Measurements from ENCODE around the gene VTN. TPM values are rescaled to one million over a fixed set of nuclear protein-coding genes. Genes with fewer than 3 reads are reported as not detected.

Gene VTN
- total RNA-seq, 1 donor from 2014 or later: 48.2 TPM

DNA sequence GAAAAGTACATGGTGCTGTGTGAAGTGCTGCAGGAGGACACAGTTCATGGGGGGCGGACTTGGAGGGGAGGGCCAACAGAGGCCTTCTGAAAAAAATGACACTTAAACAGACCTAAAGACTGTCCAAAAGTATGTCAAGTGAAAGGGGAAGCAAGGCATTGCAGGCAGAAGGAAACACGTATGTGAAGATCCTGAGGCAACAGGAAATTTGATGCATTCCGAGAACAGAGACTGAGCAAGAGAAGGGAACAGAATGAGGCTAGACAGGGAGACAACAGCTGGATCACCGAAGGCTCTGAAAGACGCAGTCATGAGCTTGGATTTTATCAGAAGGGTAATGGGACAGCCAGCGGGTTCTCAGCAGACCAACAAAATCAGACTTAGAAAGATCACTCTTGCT lies 35.9 kb downstream of the VTN start:
- DNase-seq (ENCODE audit: low spot score): no peak
- intact Hi-C loops (cut with DNase I): no loop called here

DNA sequence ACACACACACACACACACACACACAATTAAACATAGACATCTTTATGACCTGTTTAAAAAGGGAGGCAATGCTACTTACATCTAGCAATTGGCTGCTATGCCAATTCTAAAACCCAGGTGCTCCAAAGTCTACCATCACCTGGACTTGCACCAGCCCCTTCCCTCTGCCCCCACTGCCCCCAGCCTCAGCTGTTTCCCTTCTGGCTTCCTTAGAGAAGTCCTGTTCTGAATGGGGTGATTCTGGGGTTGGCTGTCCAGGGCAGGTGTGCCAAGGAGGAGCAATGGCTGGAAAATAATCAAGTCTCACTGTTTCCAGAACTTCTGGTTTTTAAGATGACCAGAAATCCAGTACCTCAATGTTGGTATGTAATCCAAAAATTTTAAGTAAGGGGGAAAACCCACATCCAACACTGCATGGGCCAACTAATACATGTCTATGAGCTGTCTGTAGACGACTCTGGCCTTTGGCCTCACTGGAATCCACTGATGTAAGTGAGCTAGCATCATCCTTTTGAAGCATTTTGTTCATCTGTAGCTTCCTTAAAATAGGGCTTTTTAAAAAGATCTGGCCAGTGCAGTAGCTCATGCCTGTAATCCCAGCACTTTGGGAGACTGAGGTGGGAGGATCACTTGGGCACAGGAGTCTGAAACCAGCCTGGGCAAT lies 36.9 kb downstream of the VTN start:
- intact Hi-C loops (cut with DNase I): no loop called here
- no peak for DNase-seq (ENCODE audit: low spot score)

DNA sequence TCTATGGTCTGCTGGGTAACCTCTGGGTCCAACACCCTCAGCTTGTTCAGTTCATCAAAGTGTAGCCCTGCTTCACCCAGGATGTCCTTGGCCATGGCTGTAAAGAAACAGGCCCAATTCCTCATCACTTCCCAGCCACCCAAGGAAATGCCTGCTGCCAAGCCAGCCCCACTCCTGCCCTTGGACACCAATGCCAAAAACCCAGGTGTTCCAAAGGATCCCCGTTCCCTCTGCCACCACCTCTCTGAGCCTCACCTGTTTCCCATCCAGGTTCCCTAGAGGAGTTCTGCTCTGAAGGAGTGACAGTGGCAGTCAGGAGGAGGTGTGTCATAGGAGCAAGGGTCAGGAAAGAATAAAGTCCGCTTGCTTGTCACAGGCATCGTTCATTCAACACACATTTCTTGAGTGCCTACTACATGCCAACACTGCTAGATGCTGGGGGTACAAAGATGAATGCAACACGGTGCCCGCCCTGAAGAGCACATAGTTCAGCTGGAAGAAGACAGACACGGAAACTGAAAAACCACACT lies 38.2 kb downstream of the VTN start:
- DNase-seq (ENCODE audit: low spot score): no peak
- intact Hi-C loops (cut with DNase I): no loop called here

DNA sequence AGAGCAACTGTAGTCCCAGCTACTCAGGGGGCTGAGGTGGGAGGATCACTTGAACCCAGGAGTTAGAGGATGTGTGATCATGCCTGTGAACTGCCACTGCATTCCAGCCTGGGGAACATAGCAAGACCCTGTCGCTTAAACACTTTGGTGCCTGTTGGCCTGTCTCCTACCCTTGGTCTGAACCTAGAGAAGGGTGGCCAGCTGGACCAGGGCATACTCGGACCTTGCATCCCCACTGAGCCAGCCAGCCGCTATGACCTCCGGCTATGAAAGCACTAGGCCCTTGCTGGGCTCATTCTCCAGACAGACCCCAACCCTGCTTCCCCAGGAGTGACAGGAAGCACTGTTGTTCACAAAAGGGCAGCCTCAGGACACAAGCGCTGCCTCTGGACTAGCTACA lies 39.4 kb downstream of the VTN start:
- intact Hi-C loops (cut with DNase I): no loop called here
- no peak for DNase-seq (ENCODE audit: low spot score)

DNA sequence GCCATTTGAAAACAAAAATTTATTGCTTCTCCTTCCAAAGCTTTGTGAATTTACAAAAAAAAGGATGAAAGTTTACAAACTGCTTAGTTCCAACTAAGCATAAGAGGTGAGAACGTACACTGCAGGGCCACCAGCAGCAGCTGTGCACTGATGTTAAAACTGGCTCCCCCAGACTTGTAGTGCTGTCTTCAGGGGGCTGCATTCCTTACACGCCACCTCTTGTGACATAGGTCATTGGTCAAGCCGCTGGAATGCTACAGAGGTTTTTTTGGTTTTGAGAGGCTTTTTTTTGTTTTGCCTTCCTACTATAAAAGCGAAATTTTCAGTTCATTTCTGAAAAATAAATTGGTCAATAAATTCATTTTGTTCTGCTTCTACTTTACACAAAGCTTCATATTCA lies 41.8 kb downstream of the VTN start:
- intact Hi-C loops (cut with DNase I): no loop called here
- no peak for DNase-seq (ENCODE audit: low spot score)

DNA sequence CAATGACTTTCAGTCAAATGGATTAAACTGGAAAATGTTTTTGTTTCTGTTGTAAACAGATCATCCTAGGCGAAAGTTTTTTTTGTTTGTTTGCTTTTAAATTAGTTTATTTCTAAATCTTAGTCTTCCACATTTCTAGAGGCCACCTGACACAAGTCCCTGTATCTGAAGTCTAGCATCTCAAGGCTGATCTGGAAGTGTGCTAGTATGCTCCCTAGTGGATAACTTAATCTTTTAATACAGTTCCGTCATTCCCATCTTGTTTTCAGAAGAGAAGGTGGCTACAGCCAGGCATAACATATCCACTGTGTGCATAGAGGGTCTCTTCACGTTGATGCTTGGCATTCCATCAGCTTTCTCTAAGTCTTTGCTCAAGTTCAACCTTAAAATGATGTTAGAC lies 42.4 kb downstream of the VTN start:
- intact Hi-C loops (cut with DNase I): no loop called here
- no peak for DNase-seq (ENCODE audit: low spot score)

DNA sequence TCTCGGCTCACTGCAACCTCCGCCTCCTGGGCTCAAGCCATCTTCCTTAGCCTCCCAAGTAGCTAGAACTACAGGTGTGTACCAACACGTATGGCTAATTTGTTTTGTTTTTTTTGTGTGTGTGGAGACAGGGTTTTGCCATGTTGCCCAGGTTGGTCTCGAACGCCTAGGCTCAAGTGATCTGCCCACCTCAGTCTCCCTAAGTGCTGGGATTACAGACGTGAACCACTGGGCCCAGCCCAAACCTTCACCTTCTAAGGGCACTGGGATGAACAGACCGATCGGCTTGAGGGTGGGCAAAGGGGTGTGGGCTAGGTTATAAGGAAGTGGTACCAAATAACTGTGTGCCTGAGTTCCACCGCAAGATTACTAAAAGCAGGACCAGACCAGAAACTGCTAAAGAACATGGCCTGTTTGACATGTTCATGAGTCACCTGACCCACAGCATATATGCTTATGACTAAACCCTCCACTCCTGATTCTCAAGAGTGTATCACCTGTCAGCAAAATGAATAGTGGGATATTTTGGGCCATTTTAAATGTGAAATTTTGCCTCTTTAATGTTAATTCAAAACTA lies 43.0 kb downstream of the VTN start:
- intact Hi-C loops (cut with DNase I): no loop called here

DNA sequence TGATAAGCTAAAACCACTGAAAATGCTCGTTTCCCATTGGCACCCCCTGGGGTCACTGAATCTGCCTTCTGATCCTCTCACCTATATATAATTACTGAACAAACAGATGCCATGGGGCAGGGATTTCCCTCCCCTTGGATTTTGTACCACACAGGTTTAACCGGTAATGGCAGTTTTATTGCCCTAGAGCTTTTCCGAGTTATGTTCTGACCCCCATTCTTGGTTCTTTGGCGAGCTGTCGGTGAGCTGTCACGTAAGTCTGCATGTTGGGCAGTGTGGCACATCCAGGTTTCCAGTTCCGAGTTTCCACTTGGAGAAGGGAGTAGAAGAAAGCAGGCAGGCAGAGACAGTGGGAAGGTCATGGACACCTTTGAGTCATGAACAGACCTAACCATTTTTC lies 44.0 kb downstream of the VTN start:
- DNase-seq (ENCODE audit: low spot score): no peak
- intact Hi-C loops (cut with DNase I): no loop called here

More for the DNA sequence above, 43.0 kb downstream of the VTN start:
- no peak for DNase-seq (ENCODE audit: low spot score)

DNA sequence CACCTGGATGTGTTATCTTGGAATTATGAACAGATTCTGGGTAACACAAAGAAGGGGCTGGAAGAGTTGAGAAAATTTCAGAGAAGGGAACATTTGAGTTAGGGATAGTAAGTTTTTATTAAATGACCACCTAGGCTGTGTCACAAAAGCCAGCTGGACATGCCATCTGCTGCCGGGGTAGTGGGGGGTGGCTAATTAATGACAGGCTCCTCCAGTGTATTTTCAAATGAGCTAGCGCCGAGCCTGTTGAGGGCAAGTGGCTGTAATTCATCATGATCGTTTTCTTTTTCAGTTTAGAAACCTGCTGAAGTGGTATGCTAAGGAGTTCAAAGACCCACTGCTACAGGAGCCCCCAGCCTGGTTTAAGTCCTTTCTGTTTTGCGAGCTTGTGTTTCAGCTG lies 44.9 kb downstream of the VTN start:
- intact Hi-C loops (cut with DNase I): no loop called here
- no peak for DNase-seq (ENCODE audit: low spot score)

DNA sequence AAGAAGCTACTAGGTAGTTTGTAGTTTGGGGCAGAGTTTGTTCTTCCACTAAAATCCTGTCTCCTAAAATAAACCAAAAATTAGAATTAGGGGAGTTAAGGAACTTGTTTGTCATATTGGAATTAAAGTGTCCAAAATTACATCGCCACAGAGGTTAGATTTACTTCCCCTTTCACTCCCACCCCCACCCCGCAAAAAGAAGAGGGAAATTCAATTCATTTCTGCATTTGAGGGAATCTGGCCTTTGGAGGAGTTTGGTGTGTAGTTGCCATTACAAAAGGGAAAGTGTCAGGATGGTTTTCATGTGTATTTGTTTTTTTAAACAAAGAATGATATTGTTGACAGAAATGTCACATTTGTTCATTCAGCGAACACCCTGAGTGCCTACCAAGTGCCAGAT lies 45.3 kb downstream of the VTN start:
- no peak for DNase-seq (ENCODE audit: low spot score)
- intact Hi-C loops (cut with DNase I): no loop called here

DNA sequence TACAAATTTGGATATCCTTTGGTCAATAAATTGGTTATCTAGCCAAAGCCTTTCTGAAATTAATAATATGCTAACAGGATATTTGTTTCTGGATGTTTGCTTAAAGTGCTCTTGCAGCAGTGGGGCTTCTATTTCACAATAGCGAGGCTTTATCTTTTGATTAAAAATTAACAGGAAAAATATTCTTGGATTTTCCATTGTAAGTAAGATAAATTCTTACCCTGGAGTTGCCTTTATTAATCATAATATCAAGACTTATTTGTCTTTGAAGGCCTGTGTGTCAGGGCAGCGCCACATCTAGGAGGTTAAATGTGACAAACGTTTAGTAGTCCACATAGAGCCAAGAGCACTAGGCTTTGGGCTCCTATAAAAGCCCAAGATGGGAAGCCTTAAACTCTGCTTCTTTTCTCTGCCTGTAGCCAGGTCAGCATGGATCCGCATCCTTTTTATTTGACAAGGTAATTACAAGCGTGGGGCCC lies 45.8 kb downstream of the VTN start:
- DNase-seq (ENCODE audit: low spot score): no peak
- intact Hi-C loops (cut with DNase I): no loop called here

DNA sequence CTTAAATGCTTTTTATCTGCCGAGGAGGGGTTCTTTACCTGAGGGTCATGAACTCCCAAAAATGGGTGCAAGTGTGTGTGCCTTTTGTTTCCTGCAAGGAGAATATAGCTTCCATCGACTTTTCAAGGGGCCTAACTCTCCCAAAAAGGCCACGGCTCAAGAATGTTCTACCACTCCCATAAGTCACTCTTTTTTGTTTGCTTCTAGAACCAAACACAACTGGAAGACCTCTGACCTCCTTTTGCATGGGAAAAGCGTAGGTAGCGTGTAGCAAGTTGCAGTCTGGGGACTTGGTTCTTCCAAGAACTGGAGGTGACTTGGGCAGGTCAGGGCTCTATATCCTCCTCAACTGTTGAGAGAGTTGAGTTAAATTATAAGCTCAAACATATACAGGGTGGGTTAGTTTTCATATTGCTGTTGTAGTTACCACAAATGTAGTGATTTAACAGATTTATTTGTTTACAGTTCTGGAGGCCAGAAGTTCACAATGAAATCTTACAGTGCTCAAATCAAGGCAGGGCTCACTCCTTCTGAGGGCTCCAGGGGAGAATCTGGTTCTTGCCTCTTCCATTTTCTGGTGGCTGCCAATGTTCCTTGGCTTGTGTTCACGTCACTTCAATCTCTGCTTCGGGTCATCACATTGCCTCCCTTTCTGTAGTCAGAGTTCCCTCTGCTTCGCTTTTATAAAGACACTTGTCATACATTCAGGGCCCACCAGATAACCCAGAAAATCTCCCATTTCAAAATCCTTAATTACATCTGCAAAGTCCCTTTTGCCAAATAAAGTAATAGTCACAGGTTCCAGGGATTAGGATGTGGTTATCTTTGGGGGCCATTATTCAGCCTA lies 49.7 kb downstream of the VTN start:
- intact Hi-C loops (cut with DNase I): no loop called here
- no peak for DNase-seq (ENCODE audit: low spot score)

DNA sequence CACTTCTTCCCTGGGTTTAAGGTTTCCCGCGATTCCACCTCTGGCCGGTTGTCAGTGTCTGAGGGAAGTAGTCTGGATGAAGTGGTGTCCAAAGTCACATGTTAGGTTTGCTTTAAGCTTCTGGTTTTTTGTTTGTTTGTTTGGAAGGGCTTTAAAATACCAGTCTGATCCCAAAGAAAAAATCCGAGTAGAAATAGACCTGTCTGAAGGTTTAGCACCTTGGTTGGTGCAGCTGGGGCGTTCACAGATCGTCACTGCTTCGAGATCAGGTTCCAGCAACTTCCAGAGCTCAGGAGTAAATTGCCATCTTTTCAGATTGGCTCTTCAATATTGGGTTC lies 50.5 kb downstream of the VTN start:
- DNase-seq (ENCODE audit: low spot score): no peak
- intact Hi-C loops (cut with DNase I): no loop called here

DNA sequence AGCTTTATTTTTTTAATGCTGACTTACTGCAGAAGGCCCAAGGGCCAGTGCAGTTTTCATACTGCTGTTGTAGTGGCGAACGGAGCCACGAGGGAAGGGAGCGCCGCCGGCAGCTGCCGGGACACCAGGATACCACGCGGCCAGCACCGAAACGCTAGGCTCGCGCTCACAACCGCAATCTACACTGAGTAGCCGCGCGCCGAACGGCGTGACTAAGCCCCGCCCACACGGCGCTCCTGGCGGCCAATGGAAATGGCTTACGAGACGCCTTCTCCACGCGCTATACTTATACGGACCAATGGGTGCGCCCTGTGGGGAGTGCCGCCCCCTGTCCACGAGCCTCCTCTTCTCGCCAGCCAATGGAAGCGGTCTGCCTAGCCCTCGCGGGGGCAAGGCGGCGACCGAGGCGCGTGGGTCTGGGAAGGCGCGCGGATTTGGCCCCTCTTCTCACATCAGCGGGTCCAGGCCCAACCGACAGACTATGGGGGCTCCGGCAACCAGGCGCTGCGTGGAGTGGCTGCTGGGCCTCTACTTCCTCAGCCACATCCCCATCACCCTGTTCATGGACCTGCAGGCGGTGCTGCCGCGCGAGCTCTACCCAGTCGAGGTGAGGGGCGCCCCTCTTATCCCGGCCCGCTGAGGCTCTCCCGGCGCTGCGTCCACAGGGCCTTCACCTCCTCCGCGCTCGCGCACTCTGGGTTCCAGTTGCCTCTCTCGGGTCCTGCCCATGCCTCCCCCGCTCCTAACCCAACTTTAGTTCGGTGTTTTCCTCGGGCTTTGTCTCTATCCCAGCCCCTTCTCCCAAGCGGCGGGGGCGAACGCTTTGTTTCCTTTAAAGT lies 51.1 kb downstream of the VTN start, which contains the start of gene TMEM97:
Gene TMEM97, plus strand, starts transcription at position 442 of the 839 bp plus-strand sequence. Its CDS starts 40 bp downstream, at position 482.
- DNase-seq (ENCODE audit: low spot score): peak; percentile 96
- intact Hi-C loops (cut with DNase I): no loop called here

DNA sequence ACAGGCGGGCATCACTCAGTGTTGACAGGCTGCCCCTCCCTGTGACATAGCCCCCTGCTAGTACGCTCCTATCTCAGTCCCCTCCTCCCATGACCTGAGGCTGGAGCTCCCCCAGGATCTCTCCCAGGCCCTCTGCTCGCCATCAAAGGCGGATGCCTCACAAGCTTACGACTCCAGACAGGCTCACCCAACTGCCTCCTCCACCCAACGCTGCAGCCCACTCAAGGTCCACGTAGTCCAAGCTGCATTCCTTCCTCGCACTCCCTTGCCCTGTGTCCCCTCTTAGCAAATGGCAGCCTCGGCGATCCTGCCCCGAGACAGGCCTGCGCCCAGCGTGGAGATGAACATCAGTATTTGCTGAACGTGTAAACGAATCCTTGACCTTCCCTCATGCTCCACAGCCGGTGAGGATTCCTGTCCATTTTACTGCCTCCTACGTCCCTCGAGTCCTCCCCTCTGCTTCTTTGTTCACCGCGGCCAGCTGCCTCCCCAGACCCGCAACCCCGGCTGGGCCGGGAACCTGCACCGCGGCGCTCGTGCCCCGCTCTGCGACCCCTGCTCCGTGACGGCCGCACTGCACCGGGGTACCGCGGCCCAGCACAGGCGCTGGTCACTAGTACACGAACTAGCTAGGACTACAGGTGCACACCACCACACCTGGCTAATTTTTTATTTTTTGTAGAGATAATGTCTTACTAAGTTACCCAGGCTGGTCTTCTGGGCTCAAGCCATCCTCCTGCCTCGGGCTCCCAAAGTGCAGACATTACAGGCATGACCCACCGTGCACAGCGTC lies 51.9 kb downstream of the VTN start:
- DNase-seq (ENCODE audit: low spot score): no peak
- intact Hi-C loops (cut with DNase I): no loop called here

Data from cardiac septum (tissue), 1 donor.